ENCODE results near the gene ARMS2. TPM values are rescaled to one million over a fixed set of nuclear protein-coding genes. Genes with fewer than 3 reads are reported as not detected.

ARMS2 gene
- total RNA-seq, 1 donor from 2014 or later = not detected

GRCh38 chr10:122465401-122466040 lies 11.1 kb downstream of the ARMS2 start:
- Histone ChIP-seq H4K20me1 (ENCODE audit: insufficient read depth, low read length) (peaks cover 47% of the 10 kb centered on the region), H3K4me1 (ENCODE audit: insufficient read depth, low read length) (peaks cover 25% of the 10 kb centered on the region), H3K9ac (ENCODE audit: low read length) (no peak overlapping the region), H3K79me2 (ENCODE audit: insufficient read depth, low read length) (peaks cover 23% of the 10 kb centered on the region), H3K4me3 (ENCODE audit: insufficient read depth, low read depth, low read length) (no peak overlapping the region), H3K27me3 (ENCODE audit: insufficient read depth, low read length) (peaks cover 5% of the 10 kb centered on the region), H3K36me3 (ENCODE audit: insufficient read depth, low read length) (no peaks in the 10 kb centered on the region), H3K9me3 (ENCODE audit: insufficient read depth, low read depth, low read length) (no peaks in the 10 kb centered on the region), H3K27ac (ENCODE audit: low read depth, low read length) (no peak overlapping the region), H3K4me2 (ENCODE audit: low read length) (no peak overlapping the region), H2AFZ (ENCODE audit: low read depth, low read length) (no peak overlapping the region)
- Mint-ChIP-seq H3K9me3 (ENCODE audit: unreplicated experiment) (no peaks in the 10 kb centered on the region), H3K4me3 (ENCODE audit: unreplicated experiment) (no peak overlapping the region), H3K4me1 (ENCODE audit: low read depth, unreplicated experiment) (peaks cover 14% of the 10 kb centered on the region), H3K27me3 (ENCODE audit: low read depth, unreplicated experiment) (peaks cover 44% of the 10 kb centered on the region), H3K27ac (ENCODE audit: unreplicated experiment) (no peak overlapping the region), H3K36me3 (ENCODE audit: low read depth, unreplicated experiment) (peaks cover 12% of the 10 kb centered on the region)
- no peak for DNase-seq (ENCODE audit: low read depth)
- FAIRE-seq = no peak
- TF ChIP-seq EZH2 (IDR thresholded peaks at IDR 0.05; ENCODE audit: insufficient read depth, low read length) (no peak), CTCF (IDR thresholded peaks at IDR 0.05; ENCODE audit: insufficient read depth, low read depth, low read length) (no peak)

- Mint-ChIP-seq H3K27ac (ENCODE audit: unreplicated experiment) (no peak overlapping the region), H3K4me3 (ENCODE audit: unreplicated experiment) (no peak overlapping the region), H3K9me3 (ENCODE audit: unreplicated experiment) (no peaks in the 10 kb centered on the region), H3K4me1 (ENCODE audit: low read depth, unreplicated experiment) (peaks cover 11% of the 10 kb centered on the region), H3K36me3 (ENCODE audit: low read depth, unreplicated experiment) (peaks cover 14% of the 10 kb centered on the region), H3K27me3 (ENCODE audit: low read depth, unreplicated experiment) (peaks cover 44% of the 10 kb centered on the region)
- Histone ChIP-seq H3K4me2 (ENCODE audit: low read length) (no peak overlapping the region), H3K79me2 (ENCODE audit: insufficient read depth, low read length) (peaks cover 23% of the 10 kb centered on the region), H3K27ac (ENCODE audit: low read depth, low read length) (no peak overlapping the region), H3K36me3 (ENCODE audit: insufficient read depth, low read length) (no peaks in the 10 kb centered on the region), H3K4me1 (ENCODE audit: insufficient read depth, low read length) (peaks cover 27% of the 10 kb centered on the region), H2AFZ (ENCODE audit: low read depth, low read length) (no peak overlapping the region), H3K4me3 (ENCODE audit: insufficient read depth, low read depth, low read length) (no peak overlapping the region), H4K20me1 (ENCODE audit: insufficient read depth, low read length) (peaks cover 47% of the 10 kb centered on the region), H3K27me3 (ENCODE audit: insufficient read depth, low read length) (peaks cover 5% of the 10 kb centered on the region), H3K9me3 (ENCODE audit: insufficient read depth, low read depth, low read length) (no peaks in the 10 kb centered on the region), H3K9ac (ENCODE audit: low read length) (no peak overlapping the region)
- TF ChIP-seq CTCF (IDR thresholded peaks at IDR 0.05; ENCODE audit: insufficient read depth, low read depth, low read length) (no peak), EZH2 (IDR thresholded peaks at IDR 0.05; ENCODE audit: insufficient read depth, low read length) (no peak)
- DNase-seq (ENCODE audit: low read depth) (no peak), FAIRE-seq (no peak)
Measured at GRCh38 chr10:122466951-122467381, 12.5 kb downstream of the ARMS2 start.

GRCh38 chr10:122467701-122468100 lies 13.2 kb downstream of the ARMS2 start:
- no peak overlapping the region for H3K4me2 ChIP-seq (ENCODE audit: low read length)
- no peaks in the 10 kb centered on the region for H3K9me3 Mint-ChIP-seq (ENCODE audit: unreplicated experiment)
- H3K4me1 ChIP-seq (ENCODE audit: insufficient read depth, low read length) = peaks cover 27% of the 10 kb centered on the region
- no peak for FAIRE-seq
- H4K20me1 ChIP-seq (ENCODE audit: insufficient read depth, low read length) = peaks cover 45% of the 10 kb centered on the region
- no peak overlapping the region for H2AFZ ChIP-seq (ENCODE audit: low read depth, low read length)
- no peaks in the 10 kb centered on the region for H3K9me3 ChIP-seq (ENCODE audit: insufficient read depth, low read depth, low read length)
- peaks cover 23% of the 10 kb centered on the region for H3K79me2 ChIP-seq (ENCODE audit: insufficient read depth, low read length)
- H3K4me1 Mint-ChIP-seq (ENCODE audit: low read depth, unreplicated experiment) = peaks cover 11% of the 10 kb centered on the region
- no peak overlapping the region for H3K27ac ChIP-seq (ENCODE audit: low read depth, low read length)
- DNase-seq (ENCODE audit: low read depth) = no peak
- no peak overlapping the region for H3K27ac Mint-ChIP-seq (ENCODE audit: unreplicated experiment)
- TF ChIP-seq EZH2 (IDR thresholded peaks at IDR 0.05; ENCODE audit: insufficient read depth, low read length) (no peak), CTCF (IDR thresholded peaks at IDR 0.05; ENCODE audit: insufficient read depth, low read depth, low read length) (no peak)
- no peak overlapping the region for H3K9ac ChIP-seq (ENCODE audit: low read length)
- H3K4me3 ChIP-seq (ENCODE audit: insufficient read depth, low read depth, low read length) = no peak overlapping the region
- H3K27me3 ChIP-seq (ENCODE audit: insufficient read depth, low read length) = peaks cover 5% of the 10 kb centered on the region
- peaks cover 38% of the 10 kb centered on the region for H3K27me3 Mint-ChIP-seq (ENCODE audit: low read depth, unreplicated experiment)
- H3K36me3 Mint-ChIP-seq (ENCODE audit: low read depth, unreplicated experiment) = peaks cover 14% of the 10 kb centered on the region
- no peaks in the 10 kb centered on the region for H3K36me3 ChIP-seq (ENCODE audit: insufficient read depth, low read length)
- no peak overlapping the region for H3K4me3 Mint-ChIP-seq (ENCODE audit: unreplicated experiment)
